Measurements from ENCODE around the gene SH3RF3. TPM values are rescaled to one million over a fixed set of nuclear protein-coding genes. Genes with fewer than 3 reads are reported as not detected.

The SH3RF3 gene
- total RNA-seq, 1 donor from 2014 or later: 7.9 TPM

GRCh38 chr2:109259671-109260070 is 130.7 kb downstream of the SH3RF3 start:
- Histone ChIP-seq H3K9me3 (replicated peaks) (no peaks in the 10 kb centered on the region), H3K27ac (replicated peaks) (no peak overlapping the region), H3K4me1 (peaks cover 83% of the 10 kb centered on the region), H3K27me3 (ENCODE audit: low read depth) (no peaks in the 10 kb centered on the region), H3K4me3 (no peak overlapping the region), H3K36me3 (no peaks in the 10 kb centered on the region)
- intact Hi-C loops (cut with micrococcal nuclease): no loop called here
- DNase-seq: no peak
- TF ChIP-seq CTCF (IDR thresholded peaks at IDR 0.05; ENCODE audit: borderline replicate concordance): no peak

GRCh38 chr2:109260116-109260855 is 131.3 kb downstream of the SH3RF3 start:
- no peaks in the 10 kb centered on the region for H3K9me3 ChIP-seq (replicated peaks)
- intact Hi-C loops (cut with micrococcal nuclease): no loop called here
- TF ChIP-seq CTCF (IDR thresholded peaks at IDR 0.05; ENCODE audit: borderline replicate concordance): no peak
- H3K4me1 ChIP-seq: peaks cover 83% of the 10 kb centered on the region
- no peaks in the 10 kb centered on the region for H3K36me3 ChIP-seq
- no peak for DNase-seq
- H3K27ac ChIP-seq (replicated peaks): no peak overlapping the region
- no peaks in the 10 kb centered on the region for H3K27me3 ChIP-seq (ENCODE audit: low read depth)
- H3K4me3 ChIP-seq: no peak overlapping the region

GRCh38 chr2:109260886-109261700 is 132.1 kb downstream of the SH3RF3 start:
- intact Hi-C loops (cut with micrococcal nuclease): no loop called here
- no peaks in the 10 kb centered on the region for H3K36me3 ChIP-seq
- no peaks in the 10 kb centered on the region for H3K9me3 ChIP-seq (replicated peaks)
- TF ChIP-seq CTCF (IDR thresholded peaks at IDR 0.05; ENCODE audit: borderline replicate concordance): peak; percentile 33
- no peak overlapping the region for H3K4me3 ChIP-seq
- no peaks in the 10 kb centered on the region for H3K27me3 ChIP-seq (ENCODE audit: low read depth)
- H3K27ac ChIP-seq (replicated peaks): no peak overlapping the region
- DNase-seq: no peak
- H3K4me1 ChIP-seq: peaks cover 84% of the 10 kb centered on the region

GRCh38 chr2:109261906-109262631 is 133.1 kb downstream of the SH3RF3 start:
- Histone ChIP-seq H3K36me3 (no peaks in the 10 kb centered on the region), H3K27ac (replicated peaks) (no peak overlapping the region), H3K4me1 (peaks cover 84% of the 10 kb centered on the region), H3K9me3 (replicated peaks) (no peaks in the 10 kb centered on the region), H3K4me3 (no peak overlapping the region), H3K27me3 (ENCODE audit: low read depth) (no peaks in the 10 kb centered on the region)
- no peak for DNase-seq
- TF ChIP-seq CTCF (IDR thresholded peaks at IDR 0.05; ENCODE audit: borderline replicate concordance): no peak
- intact Hi-C loops (cut with micrococcal nuclease): no loop called here

- no peak for DNase-seq
- Histone ChIP-seq H3K27me3 (ENCODE audit: low read depth) (no peaks in the 10 kb centered on the region), H3K27ac (replicated peaks) (no peak overlapping the region), H3K4me3 (no peak overlapping the region), H3K9me3 (replicated peaks) (no peaks in the 10 kb centered on the region), H3K4me1 (peaks cover 75% of the 10 kb centered on the region), H3K36me3 (no peaks in the 10 kb centered on the region)
- intact Hi-C loops (cut with micrococcal nuclease): no loop called here
- no peak for TF ChIP-seq CTCF (IDR thresholded peaks at IDR 0.05; ENCODE audit: borderline replicate concordance)
Measured at GRCh38 chr2:109264595-109265328, 135.8 kb downstream of the SH3RF3 start.

Data from left ventricle myocardium inferior (tissue), 1 donor.